ENCODE measurements around the gene STX17.

DNA sequence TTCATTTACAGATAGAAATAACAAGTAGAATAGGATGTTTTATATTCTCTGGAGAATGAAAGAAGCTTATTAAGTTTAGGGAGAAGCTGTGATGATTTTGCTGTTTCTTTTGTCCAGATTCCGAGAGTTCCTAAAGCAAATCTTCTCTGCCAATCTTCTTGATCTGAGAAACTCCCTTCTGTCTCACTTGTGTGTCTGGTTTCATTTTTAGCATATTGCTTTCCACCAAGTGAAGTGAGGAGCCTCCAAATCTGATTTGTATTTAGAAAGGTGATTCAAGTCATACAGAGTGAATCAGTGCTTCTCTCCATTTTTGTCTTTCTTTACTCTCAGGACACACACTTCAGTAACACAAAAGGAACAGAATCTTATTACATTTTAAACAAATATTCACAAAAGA lies 48.4 kb downstream of the STX17 start:
- no peak for TF ChIP-seq POLR2A (IDR thresholded peaks at IDR 0.05; ENCODE audit: low read length)
- no peak for TF ChIP-seq GATA1 (IDR thresholded peaks at IDR 0.05; ENCODE audit: low read depth, low read length)

Measured in erythroblast (primary cell).